Nephron (organoid): Measurements from ENCODE around the gene ALDH16A1.

Experiments
- H3K27ac Mint-ChIP-seq, 3 experiments: 2 replicates each; pipeline ENCODE4 v1.8.0; 2020; ENCODE audit warnings: mixed read lengths in 3 of 3, mild to moderate bottlenecking in 2 of 3, moderate library complexity in 1 of 3
- H3K27me3 Mint-ChIP-seq: 2 replicates; pipeline ENCODE4 v1.8.0; 2021; ENCODE audit warnings: low read depth, mild to moderate bottlenecking, moderate library complexity, mixed read lengths
- H3K36me3 Mint-ChIP-seq: 2 replicates; pipeline ENCODE4 v1.8.0; 2020; ENCODE audit warnings: low read depth, mixed read lengths
- H3K4me1 Mint-ChIP-seq: 2 replicates; pipeline ENCODE4 v1.8.0; 2020; ENCODE audit warnings: mixed read lengths
- H3K4me3 Mint-ChIP-seq, 3 experiments: 2 replicates each; pipeline ENCODE4 v1.8.0; 2020; ENCODE audit warnings: mild to moderate bottlenecking in 3 of 3, mixed read lengths in 3 of 3, moderate library complexity in 2 of 3
- H3K9me3 Mint-ChIP-seq: 2 replicates; pipeline ENCODE4 v1.8.0; 2020; ENCODE audit warnings: mixed read lengths
- TF ChIP-seq, protein P1 (sequence below), 3 experiments: fragments of 200-600 bp; sonication (generic); IDR thresholded peaks; one replicate each; pipeline ENCODE4 v1.5.0; 2021; ENCODE audit warnings: antibody characterized with exemption in 3 of 3; ENCODE audit not compliant: unreplicated experiment in 3 of 3

The ALDH16A1 gene

DNA sequence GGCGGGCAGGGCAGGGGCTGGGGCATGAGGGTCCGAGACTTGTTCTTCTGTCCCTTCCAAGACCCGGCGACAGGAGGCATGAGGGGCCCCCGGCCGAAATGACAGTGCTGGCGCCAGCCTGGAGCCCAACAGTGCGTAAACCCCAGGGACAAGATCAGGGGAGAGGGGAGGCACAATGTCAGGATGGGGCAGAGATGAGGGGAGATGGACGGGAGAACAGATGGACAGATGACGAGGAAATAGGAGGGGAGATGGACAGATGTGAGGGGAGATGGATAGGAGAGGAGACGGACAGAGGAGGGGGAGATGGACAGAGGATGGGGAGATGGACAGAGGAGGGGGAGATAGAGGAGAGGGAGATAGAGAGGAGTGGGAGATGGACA, 21.5 kb downstream of the ALDH16A1 start:
- H3K4me3 Mint-ChIP-seq, result peak overlapping the region; percentile 64 to 77 (median 74)
- peaks cover 5% of the 10 kb centered on the region for H3K27me3 Mint-ChIP-seq
- peaks cover 3% of the 10 kb centered on the region for H3K36me3 Mint-ChIP-seq
- H3K4me1 Mint-ChIP-seq, result peaks cover 9% of the 10 kb centered on the region
- TF ChIP-seq, protein P1, sequence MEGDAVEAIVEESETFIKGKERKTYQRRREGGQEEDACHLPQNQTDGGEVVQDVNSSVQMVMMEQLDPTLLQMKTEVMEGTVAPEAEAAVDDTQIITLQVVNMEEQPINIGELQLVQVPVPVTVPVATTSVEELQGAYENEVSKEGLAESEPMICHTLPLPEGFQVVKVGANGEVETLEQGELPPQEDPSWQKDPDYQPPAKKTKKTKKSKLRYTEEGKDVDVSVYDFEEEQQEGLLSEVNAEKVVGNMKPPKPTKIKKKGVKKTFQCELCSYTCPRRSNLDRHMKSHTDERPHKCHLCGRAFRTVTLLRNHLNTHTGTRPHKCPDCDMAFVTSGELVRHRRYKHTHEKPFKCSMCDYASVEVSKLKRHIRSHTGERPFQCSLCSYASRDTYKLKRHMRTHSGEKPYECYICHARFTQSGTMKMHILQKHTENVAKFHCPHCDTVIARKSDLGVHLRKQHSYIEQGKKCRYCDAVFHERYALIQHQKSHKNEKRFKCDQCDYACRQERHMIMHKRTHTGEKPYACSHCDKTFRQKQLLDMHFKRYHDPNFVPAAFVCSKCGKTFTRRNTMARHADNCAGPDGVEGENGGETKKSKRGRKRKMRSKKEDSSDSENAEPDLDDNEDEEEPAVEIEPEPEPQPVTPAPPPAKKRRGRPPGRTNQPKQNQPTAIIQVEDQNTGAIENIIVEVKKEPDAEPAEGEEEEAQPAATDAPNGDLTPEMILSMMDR (IDR thresholded peaks at IDR 0.05; ENCODE audit: unreplicated experiment in 3 of 3), result no peak
- H3K27ac Mint-ChIP-seq, result no peak overlapping the region
- H3K9me3 Mint-ChIP-seq, result no peaks in the 10 kb centered on the region

GRCh38 chr19:49475191-49475917, 22.3 kb downstream of the ALDH16A1 start:
- no peaks in the 10 kb centered on the region for H3K9me3 Mint-ChIP-seq
- peaks cover 5% of the 10 kb centered on the region for H3K27me3 Mint-ChIP-seq
- peak overlapping the region; percentile 64 to 77 (median 74) for H3K4me3 Mint-ChIP-seq
- peaks cover 9% of the 10 kb centered on the region for H3K4me1 Mint-ChIP-seq
- peaks cover 3% of the 10 kb centered on the region for H3K36me3 Mint-ChIP-seq
- H3K27ac Mint-ChIP-seq, result peak overlapping the region; percentile 15 to 79 (median 66)
- TF ChIP-seq, protein P1 (IDR thresholded peaks at IDR 0.05; ENCODE audit: unreplicated experiment in 3 of 3), result no peak

GRCh38 chr19:49475995-49476880, 23.2 kb downstream of the ALDH16A1 start:
- no peaks in the 10 kb centered on the region for H3K9me3 Mint-ChIP-seq
- peak overlapping the region; percentile 35 to 61 (median 58) for H3K4me3 Mint-ChIP-seq
- peaks cover 5% of the 10 kb centered on the region for H3K27me3 Mint-ChIP-seq
- H3K27ac Mint-ChIP-seq, result peak overlapping the region; percentile 26 to 79 (median 47)
- peaks cover 9% of the 10 kb centered on the region for H3K4me1 Mint-ChIP-seq
- TF ChIP-seq, protein P1 (IDR thresholded peaks at IDR 0.05; ENCODE audit: unreplicated experiment in 3 of 3), result peak; percentile 52 to 64 (median 61)
- no peaks in the 10 kb centered on the region for H3K36me3 Mint-ChIP-seq

DNA sequence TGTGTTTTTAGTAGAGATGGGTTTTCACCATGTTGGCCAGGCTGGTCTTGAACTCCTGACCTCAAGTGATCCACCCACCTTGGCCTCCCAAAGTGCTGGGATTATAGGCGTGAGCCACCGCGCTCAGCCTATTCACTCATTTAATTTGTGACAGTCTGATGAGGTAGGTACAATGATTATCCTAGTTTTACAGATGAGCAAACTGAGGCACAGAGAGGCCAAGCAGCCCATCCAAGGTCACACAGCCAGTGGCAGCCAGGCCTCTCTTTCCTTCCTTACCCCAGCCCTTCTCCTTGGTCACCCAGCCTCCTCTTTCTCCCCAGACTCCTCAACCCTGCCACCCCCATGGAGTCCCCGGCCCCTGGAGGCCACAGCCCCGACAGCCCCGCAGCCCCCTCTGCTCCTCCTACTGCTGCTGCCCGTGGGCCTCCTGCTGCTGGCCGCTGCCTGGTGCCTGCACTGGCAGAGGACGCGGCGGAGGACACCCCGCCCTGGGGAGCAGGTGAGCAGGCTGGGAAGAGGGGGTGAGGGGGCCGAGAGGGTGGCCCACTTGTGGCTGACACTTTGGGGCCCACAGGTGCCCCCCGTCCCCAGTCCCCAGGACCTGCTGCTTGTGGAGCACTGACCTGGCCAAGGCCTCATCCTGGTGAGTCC, 27.1 kb downstream of the ALDH16A1 start:
- Mint-ChIP-seq H3K9me3 (no peaks in the 10 kb centered on the region), H3K4me1 (peaks cover 7% of the 10 kb centered on the region), H3K36me3 (no peaks in the 10 kb centered on the region), H3K4me3 (peak overlapping the region in 2 of 3 experiments; percentile 29 to 34), H3K27ac (no peak overlapping the region), H3K27me3 (no peaks in the 10 kb centered on the region)
- TF ChIP-seq, protein P1 (IDR thresholded peaks at IDR 0.05; ENCODE audit: unreplicated experiment in 3 of 3), result no peak

- peaks cover 4% of the 10 kb centered on the region for H3K4me1 Mint-ChIP-seq
- peak overlapping the region in 2 of 3 experiments; percentile 18 to 42 for H3K27ac Mint-ChIP-seq
- no peaks in the 10 kb centered on the region for H3K36me3 Mint-ChIP-seq
- no peaks in the 10 kb centered on the region for H3K27me3 Mint-ChIP-seq
- H3K4me3 Mint-ChIP-seq, result no peak overlapping the region
- no peaks in the 10 kb centered on the region for H3K9me3 Mint-ChIP-seq
- TF ChIP-seq, protein P1 (IDR thresholded peaks at IDR 0.05; ENCODE audit: unreplicated experiment in 3 of 3), result no peak
Measured at GRCh38 chr19:49481020-49481683, 28.1 kb downstream of the ALDH16A1 start.
